ENCODE data around the gene PRKCE.

GRCh38 chr2:46200861-46201605 lies 549.6 kb downstream of the PRKCE start:
- TF ChIP-seq, protein P1, sequence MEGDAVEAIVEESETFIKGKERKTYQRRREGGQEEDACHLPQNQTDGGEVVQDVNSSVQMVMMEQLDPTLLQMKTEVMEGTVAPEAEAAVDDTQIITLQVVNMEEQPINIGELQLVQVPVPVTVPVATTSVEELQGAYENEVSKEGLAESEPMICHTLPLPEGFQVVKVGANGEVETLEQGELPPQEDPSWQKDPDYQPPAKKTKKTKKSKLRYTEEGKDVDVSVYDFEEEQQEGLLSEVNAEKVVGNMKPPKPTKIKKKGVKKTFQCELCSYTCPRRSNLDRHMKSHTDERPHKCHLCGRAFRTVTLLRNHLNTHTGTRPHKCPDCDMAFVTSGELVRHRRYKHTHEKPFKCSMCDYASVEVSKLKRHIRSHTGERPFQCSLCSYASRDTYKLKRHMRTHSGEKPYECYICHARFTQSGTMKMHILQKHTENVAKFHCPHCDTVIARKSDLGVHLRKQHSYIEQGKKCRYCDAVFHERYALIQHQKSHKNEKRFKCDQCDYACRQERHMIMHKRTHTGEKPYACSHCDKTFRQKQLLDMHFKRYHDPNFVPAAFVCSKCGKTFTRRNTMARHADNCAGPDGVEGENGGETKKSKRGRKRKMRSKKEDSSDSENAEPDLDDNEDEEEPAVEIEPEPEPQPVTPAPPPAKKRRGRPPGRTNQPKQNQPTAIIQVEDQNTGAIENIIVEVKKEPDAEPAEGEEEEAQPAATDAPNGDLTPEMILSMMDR (conservative IDR thresholded peaks at IDR 0.05; ENCODE audit: low read depth, low read length): no peak
- TF ChIP-seq EZH2 (IDR thresholded peaks at IDR 0.05; ENCODE audit: borderline replicate concordance, low read depth, low read length, poor library complexity, severe bottlenecking): no peak
